D721Med (cell line): Measurements from ENCODE around the gene EVC.
"Not testable (repeated sequence)": the region's sequence is repeated elsewhere in the genome, so short reads cannot be mapped to it uniquely, and the experiment has no call there.

Experiments
- DNase-seq: peaks from one replicate; pipeline ENCODE4 v3.0.0; 2011; ENCODE audit warnings: low spot score; ENCODE audit not compliant: insufficient read length
- FAIRE-seq: peaks from 2 replicates; lab custom pipeline; 2011; peaks lifted over from hg19 to GRCh38; lab: Jason Lieb, UNC
- TF ChIP-seq, protein P1 (sequence below): IDR thresholded peaks from 2 replicates; pipeline ENCODE4 v1.5.1; 2012; ENCODE audit warnings: mild to moderate bottlenecking, control low read depth; ENCODE audit not compliant: insufficient read depth; ENCODE audit errors: missing control alignments

EVC gene

DNA sequence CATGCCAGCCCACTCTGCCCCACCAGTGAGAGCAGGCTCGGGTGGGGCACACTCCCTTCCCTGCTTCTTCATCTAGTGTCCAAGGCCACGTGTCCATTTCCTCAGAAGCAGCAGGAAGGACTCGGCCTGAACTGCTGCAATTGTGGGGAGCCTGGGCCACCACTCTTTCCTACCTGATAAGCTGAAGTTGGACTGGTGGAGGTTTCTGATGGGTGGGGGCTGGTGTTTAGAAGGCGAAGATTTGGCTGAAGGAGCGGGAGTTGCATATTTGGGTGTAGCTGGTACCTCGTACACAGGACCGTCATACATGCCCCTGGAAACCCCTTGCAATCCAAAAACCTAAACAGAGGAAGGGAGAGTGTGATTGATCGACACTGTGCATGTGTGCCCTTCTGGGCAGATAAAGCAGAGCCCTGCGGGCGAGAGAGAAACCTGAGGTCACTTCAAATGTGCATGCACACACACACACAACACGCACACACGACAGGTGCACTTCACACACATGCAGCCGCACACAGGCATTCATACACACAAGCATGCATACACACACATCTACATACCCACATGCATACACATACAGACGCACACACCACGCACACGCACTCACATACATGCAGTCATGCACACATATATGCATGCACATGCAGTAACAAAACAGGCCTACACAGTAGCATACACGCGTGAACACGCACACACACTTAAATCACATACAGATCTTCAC, 114.5 kb downstream of the EVC start:
- TF ChIP-seq, protein P1, sequence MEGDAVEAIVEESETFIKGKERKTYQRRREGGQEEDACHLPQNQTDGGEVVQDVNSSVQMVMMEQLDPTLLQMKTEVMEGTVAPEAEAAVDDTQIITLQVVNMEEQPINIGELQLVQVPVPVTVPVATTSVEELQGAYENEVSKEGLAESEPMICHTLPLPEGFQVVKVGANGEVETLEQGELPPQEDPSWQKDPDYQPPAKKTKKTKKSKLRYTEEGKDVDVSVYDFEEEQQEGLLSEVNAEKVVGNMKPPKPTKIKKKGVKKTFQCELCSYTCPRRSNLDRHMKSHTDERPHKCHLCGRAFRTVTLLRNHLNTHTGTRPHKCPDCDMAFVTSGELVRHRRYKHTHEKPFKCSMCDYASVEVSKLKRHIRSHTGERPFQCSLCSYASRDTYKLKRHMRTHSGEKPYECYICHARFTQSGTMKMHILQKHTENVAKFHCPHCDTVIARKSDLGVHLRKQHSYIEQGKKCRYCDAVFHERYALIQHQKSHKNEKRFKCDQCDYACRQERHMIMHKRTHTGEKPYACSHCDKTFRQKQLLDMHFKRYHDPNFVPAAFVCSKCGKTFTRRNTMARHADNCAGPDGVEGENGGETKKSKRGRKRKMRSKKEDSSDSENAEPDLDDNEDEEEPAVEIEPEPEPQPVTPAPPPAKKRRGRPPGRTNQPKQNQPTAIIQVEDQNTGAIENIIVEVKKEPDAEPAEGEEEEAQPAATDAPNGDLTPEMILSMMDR, result no peak
- no peak for DNase-seq
- no peak for FAIRE-seq

DNA sequence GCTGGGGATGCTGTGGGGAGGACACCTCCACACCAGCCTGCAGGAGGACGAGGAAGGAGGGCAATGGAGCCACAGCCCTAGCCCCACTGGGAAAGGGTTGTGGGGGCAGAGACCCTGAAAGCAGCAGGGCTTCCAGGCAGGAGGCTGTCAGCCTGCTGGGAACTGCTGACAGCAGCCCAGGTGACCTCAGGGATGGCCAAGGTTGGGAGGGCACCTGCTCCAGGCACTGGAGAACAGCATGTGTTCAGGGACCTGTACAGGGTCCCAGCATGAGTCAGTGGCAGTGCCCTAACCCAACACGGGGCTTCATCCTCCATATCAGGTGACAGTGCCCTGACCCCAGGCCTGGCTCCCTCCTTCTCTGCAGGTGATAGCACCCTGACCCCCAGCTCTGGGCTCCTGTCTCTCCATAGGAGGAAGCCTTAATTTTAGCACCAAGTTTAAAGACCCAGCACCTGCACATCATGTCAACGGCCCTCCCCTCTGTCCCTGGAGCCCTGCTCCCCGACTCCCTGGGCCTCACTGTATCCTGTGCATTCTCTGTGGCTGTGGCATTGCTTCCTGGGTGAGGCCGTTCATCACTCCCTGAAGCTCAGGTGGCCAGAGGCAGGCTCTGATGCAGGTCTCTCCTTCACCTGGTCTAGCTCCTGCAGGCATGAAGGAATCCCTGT, 115.6 kb downstream of the EVC start:
- no peak for FAIRE-seq
- TF ChIP-seq, protein P1, result no peak
- no peak for DNase-seq

DNA sequence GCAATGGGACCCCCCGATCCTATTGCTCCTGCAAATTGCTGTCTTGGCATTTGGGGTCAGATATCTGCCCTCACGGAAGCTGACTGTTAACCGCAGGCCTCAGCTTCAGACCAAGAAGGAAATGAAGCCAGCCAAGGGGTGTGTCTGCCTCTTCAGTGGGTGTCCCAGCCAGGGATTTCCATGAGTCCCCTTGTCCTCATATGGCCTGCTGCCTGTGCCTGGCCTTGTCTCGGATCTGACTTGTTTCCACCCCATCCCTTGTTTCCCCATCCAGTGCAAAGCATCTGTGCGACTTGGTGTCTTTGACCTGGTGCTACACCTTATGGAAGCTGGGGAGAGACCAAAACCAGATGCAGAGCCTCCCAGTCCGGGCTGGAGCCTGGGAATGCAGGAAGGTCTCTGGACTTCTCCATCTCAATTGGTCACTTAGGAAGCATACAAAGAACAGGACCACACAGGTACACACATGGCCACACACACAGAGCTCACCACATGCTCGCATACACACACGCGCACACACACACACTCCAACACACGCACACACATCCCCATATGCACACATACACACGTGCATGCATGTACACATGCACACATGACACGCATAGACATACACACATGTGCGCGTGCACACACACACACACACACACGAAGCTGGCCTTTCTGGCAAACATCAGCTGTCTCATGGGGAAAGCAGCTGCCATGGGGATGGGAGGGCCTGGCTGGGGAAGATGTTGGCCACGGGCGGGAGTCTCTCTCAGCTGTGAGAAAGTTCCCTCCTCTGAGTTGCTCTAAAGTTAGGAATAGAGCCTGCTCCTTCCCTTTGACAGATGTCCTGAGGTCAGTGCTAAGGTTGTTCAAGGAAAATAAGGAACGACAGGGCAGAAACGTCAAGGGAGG, 116.4 kb downstream of the EVC start:
- FAIRE-seq (no peak), DNase-seq (no peak)
- TF ChIP-seq, protein P1, result no peak

DNA sequence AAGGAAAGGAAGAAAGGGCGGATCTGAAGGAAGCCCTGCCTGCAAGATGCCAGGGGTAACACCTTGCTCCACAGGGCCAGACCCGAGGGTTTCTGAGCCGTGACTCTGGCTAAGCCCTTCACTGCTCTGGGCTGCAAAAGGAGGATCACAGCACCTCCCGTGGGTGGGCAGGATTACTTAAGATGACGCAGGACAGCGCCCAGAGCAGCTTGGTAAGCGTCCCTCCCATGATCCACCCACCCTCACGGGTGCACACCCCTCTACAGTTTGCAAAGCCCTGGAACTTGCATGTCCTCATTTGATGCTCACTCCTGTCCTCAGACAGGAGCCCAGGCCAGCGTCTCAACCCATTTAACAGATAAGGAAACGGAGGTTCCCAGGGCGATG, 117.0 kb downstream of the EVC start:
- no peak for FAIRE-seq
- TF ChIP-seq, protein P1, result no peak
- no peak for DNase-seq

DNA sequence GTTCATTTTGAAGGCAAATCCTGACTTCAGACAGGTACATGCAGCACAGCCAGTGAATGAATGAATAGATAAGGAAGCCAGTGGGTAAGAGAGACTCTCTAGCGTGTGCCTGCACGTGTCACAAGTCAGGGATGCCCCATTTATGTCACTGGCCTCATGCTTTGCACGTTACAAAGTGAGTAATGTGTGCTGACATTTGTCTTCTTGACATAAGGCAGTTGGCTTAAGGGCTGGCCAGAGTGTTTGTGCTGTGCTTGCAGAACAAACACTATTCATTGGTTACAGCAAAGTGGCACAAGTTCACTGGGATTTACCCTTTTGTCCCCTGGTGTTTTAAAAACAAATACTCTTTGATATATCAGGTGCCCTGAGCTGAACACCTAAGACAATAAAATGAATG, 125.9 kb downstream of the EVC start:
- DNase-seq, result no peak
- no peak for FAIRE-seq
- TF ChIP-seq, protein P1, result no peak

DNA sequence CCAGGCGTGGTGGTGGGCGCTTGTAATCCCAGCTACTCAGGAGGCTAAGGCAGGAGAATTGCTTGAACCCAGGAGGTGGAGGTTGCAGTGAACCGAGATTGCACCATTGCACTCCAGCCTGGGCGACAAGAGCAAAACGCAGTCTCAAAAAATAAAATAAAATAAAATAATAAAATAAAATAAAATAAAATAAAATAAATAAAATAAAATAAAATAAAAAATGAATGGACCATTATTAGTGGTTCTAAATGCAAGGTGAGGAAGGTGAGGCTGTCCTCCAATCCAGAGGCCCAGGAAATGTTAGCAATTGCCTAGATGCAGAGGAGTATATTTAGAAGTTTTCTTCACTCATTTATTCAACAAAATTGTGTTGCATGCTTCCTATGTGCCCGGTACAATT, 126.5 kb downstream of the EVC start:
- DNase-seq, FAIRE-seq: not testable (repeated sequence)

DNA sequence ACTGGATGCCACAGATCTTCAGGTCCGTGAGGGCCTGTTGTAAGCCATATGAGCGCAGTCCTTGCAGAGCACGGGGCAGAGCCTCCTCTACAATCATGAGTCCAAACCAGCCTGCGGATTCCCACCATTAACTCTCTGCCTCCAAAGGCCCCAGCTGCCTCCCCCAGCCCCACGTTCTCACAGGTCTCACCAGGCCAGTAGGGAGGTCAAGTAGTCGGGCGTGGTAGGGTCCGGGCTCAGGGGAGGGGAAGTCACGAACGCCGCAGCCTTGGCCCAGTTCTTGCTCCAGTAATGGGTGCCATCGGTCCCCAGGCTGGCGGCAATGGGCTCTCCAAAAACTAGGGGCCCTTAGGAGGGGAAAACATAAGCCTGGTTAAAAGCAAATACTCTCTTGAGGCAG, 128.3 kb downstream of the EVC start:
- TF ChIP-seq, protein P1, result no peak
- DNase-seq (no peak), FAIRE-seq (no peak)
